GM12878 (cell line): ENCODE results near the gene KLHL22. TPM values are rescaled to one million over a fixed set of nuclear protein-coding genes. Genes with fewer than 3 reads are reported as not detected.
"Not testable (repeated sequence)": the region's sequence is repeated elsewhere in the genome, so short reads cannot be mapped to it uniquely, and the experiment has no call there.

ENCODE experiments used
- ATAC-seq: fragments of 200-7000 bp; cut with Tn5 transposase; 3 replicates; pipeline ENCODE4 v1.9.1; 2020; ENCODE audit warnings: mild to moderate bottlenecking, moderate library complexity
- BruUV-seq: library from RNA; stranded (reverse); fragments of 400-500 nt; replicated peaks from 2 replicates; lab custom pipeline; 2021; lab: Mats Ljungman, UMichigan
- CTCF ChIA-PET: fragments of 300-600 bp; sonication (Branson Sonifier 250); formaldehyde crosslinking; extraction: SDS; loops from one replicate; lab custom pipeline; 2021; ENCODE audit warnings: inconsistent platforms; lab: Yijun Ruan, JAX
- POLR2A ChIA-PET: fragments of 350-600 bp; formaldehyde crosslinking; extraction: SDS; loops from one replicate; lab custom pipeline; 2021; ENCODE audit warnings: inconsistent platforms; lab: Charles Lee
- RAD21 ChIA-PET: fragments of 300-600 bp; sonication (Branson Sonifier 250); formaldehyde crosslinking; loops from one replicate; lab custom pipeline; 2023; ENCODE audit warnings: antibody characterized with exemption; ENCODE audit not compliant: unreplicated experiment; lab: Charles Lee
- SMC1A ChIA-PET: fragments of 300-600 bp; sonication (Branson Sonifier 250); formaldehyde crosslinking; loops from one replicate; lab custom pipeline; 2023; ENCODE audit not compliant: unreplicated experiment, uncharacterized antibody; lab: Charles Lee
- DNase-seq: peaks from one replicate; pipeline ENCODE4 v3.0.0-alpha.2; 2011; ENCODE audit warnings: low read depth, low spot score
- FAIRE-seq: peaks from 3 replicates; lab custom pipeline; 2011; peaks lifted over from hg19 to GRCh38; lab: Jason Lieb, UNC
- H2AFZ ChIP-seq: 2 replicates; pipeline ENCODE4 v1.6.0; 2011; ENCODE audit warnings: low read depth, low read length, control low read depth; ENCODE audit not compliant: control insufficient read depth
- H3K27ac ChIP-seq: 2 replicates; pipeline ENCODE4 v1.5.1; 2011; ENCODE audit warnings: control low read depth; ENCODE audit not compliant: control insufficient read depth, insufficient read depth
- H3K27me3 ChIP-seq, 2 experiments: replicated peaks in 1 of 2; 2 replicates each; pipeline versions ENCODE4 v1.6.0 to v1.6.1; 2011; ENCODE audit warnings: low read length in 1 of 2; ENCODE audit not compliant: control insufficient read depth in 2 of 2, insufficient read depth in 2 of 2
- H3K36me3 ChIP-seq, 2 experiments: 2 replicates each; pipeline ENCODE4 v1.5.1; 2011; ENCODE audit warnings: low read length in 1 of 2; ENCODE audit not compliant: control insufficient read depth in 2 of 2, insufficient read depth in 2 of 2
- H3K4me1 ChIP-seq: 2 replicates; pipeline ENCODE4 v1.6.1; 2011; ENCODE audit warnings: mild to moderate bottlenecking, low read length, moderate library complexity, mixed read lengths; ENCODE audit not compliant: control insufficient read depth, insufficient read depth
- H3K4me2 ChIP-seq: 2 replicates; pipeline ENCODE4 v1.6.0; 2011; ENCODE audit warnings: control low read depth; ENCODE audit not compliant: control insufficient read depth, insufficient read depth
- H3K4me3 ChIP-seq: fragments of 200-600 bp; sonication (generic); 2 replicates; pipeline ENCODE4 v1.5.1; 2016
- H3K79me2 ChIP-seq: 2 replicates; pipeline ENCODE4 v1.6.0; 2011; ENCODE audit warnings: low read length; ENCODE audit not compliant: control insufficient read depth, insufficient read depth
- H3K9ac ChIP-seq: 2 replicates; pipeline ENCODE4 v1.8.0; 2011; ENCODE audit warnings: low read length, control low read depth, mixed read lengths; ENCODE audit not compliant: control insufficient read depth, insufficient read depth
- H3K9me3 ChIP-seq: replicated peaks from 3 replicates; pipeline ENCODE4 v1.5.1; 2011; ENCODE audit warnings: mild to moderate bottlenecking, low read length; ENCODE audit not compliant: control insufficient read depth, insufficient read depth
- H4K20me1 ChIP-seq: 2 replicates; pipeline ENCODE4 v1.6.0; 2011; ENCODE audit not compliant: control insufficient read depth, insufficient read depth
- CUX1 ChIP-seq: IDR thresholded peaks from 2 replicates; pipeline ENCODE4 v1.6.1; 2012; ENCODE audit warnings: improper control_type of control experiment, low read depth, low read length; ENCODE audit not compliant: insufficient replicate concordance
- ZBTB11 ChIP-seq: fragments of 450-650 bp; formaldehyde crosslinking; IDR thresholded peaks from 2 replicates; pipeline ENCODE4 v1.5.0; 2022; ENCODE audit warnings: mild to moderate bottlenecking, missing genetic modification characterization
- ZNF592 ChIP-seq: fragments of 450-650 bp; IDR thresholded peaks from 2 replicates; pipeline ENCODE4 v1.6.1; 2017; ENCODE audit warnings: mild to moderate bottlenecking, moderate library complexity
- WGBS: methylation state at CpG from one replicate; pipeline ENCODE4 v1.1.6; 2016; ENCODE audit warnings: low lambda C conversion rate; ENCODE audit not compliant: insufficient replicate concordance, insufficient coverage; ENCODE audit errors: missing lambda C conversion rate; 5-methylcytosine and 5-hydroxymethylcytosine counted together
- in situ Hi-C: fragments of 300-500 bp; cut with MboI; formaldehyde crosslinking; loops from 9 replicates; pipeline ENCODE4 v1.14.3; 2018; ENCODE audit warnings: mixed read lengths
- intact Hi-C: fragments of 100-400 bp; cut with micrococcal nuclease; formaldehyde crosslinking; loops from one replicate; pipeline ENCODE4 v1.14.2; 2022; ENCODE audit not compliant: unreplicated experiment
- polyA plus RNA-seq, 11 experiments: library from polyadenylated mRNA; depleted of rRNA in 4 of 11; unstranded in 6 of 11; stranded (reverse) in 5 of 11; fragments of >200 nt; fragmentation: Nextera tagmentation in 4 of 11; fragmentation: Illumina TruSeq in 1 of 11; extraction: Ambion mirVana in 4 of 11; extraction: Trizol in 1 of 11; gene quantifications; 1 replicate in 1 of 11; 2 replicates in 10 of 11; pipeline versions ENCODE4 v1.2.1 to v1.2.3, GENCODE V29; 2011 to 2016; ENCODE audit warnings: inconsistent platforms in 2 of 11, missing spikeins in 2 of 11, low read depth in 1 of 11
- total RNA-seq, 4 experiments: library from RNA; depleted of rRNA in 3 of 4; stranded (reverse); fragments of >200 nt in 3 of 4; fragmentation: Illumina TruSeq in 1 of 4; extraction: Trizol in 1 of 4; gene quantifications; 2 replicates each; pipeline versions ENCODE4 v1.2.1 to v1.2.3, GENCODE V29; 2013 to 2021

The KLHL22 gene
- total and polyA plus RNA-seq, 10 of the 15 experiments (the other 5 are each of a cell fraction or from before 2014, with no cell fraction given), result 0.06 to 22.1 (median 14.2) TPM

GRCh38 chr22:20483771-20484170, 11.8 kb downstream of the KLHL22 start (continued):
- TF ChIP-seq ZNF592, result no peak
- no peak for TF ChIP-seq ZBTB11 (CRISPR knock-in tag)
- no peak for TF ChIP-seq CUX1

GRCh38 chr22:20483143-20483506, 12.5 kb downstream of the KLHL22 start:
- H3K4me2 ChIP-seq, FAIRE-seq, H3K4me1 ChIP-seq, H4K20me1 ChIP-seq, H2AFZ ChIP-seq, H3K36me3 ChIP-seq, RAD21 ChIA-PET, H3K27me3 ChIP-seq, H3K4me3 ChIP-seq, SMC1A ChIA-PET, POLR2A ChIA-PET, H3K9me3 ChIP-seq, H3K27ac ChIP-seq, ATAC-seq, H3K79me2 ChIP-seq, in situ Hi-C loops, DNase-seq, BruUV-seq, H3K9ac ChIP-seq, intact Hi-C loops: not testable (repeated sequence)
- CTCF ChIA-PET, result interaction anchor here (1.4 kb wide), 1 partner anchor 11 kb away, joined by 7 read pairs; no protein-coding TSS in a partner anchor
- WGBS, result 94% methylated on average over 7 of the region's 7 CpGs
